ENCODE data around the gene FRMD8.

DNA sequence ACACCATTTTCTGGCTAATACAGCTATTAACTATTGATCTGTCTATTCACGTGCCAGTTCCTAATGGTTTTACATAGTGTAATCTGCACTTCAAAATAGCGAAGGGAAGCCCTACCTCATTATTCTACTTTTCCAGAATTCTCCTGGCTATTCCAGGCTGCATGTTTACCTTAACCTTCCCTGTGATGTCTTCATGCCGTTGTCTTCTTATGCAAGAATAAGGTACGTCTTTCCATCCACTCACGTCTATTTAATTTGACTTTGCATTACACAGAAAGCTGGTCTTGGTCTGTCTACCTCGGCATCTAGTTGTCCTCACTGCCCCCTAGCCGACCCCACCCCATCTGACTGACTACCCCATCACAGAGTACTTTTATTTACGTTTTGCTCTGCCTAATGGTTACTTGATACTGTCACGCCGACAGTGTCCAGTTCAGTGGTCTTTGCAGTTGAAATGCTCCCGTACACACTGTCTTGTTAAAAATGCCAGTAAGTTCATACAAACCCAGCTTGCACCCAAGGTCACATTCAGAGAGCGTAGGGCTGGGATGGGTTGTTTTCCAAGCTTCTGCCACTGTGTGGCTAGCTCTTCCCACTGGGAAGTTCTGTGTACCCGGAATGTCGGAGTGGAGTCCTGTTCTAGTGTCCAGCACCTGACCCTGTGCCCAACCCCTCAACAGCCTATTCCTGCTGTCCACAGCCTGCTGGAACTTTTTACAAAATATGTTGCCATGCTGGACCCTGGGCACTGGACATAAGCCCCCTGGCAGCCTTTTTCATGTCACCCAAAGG is 51.2 kb downstream of the FRMD8 start:
- no peak for TF ChIP-seq MAX (IDR thresholded peaks at IDR 0.05)
- TF ChIP-seq TEAD4 (IDR thresholded peaks at IDR 0.05): no peak
- TF ChIP-seq RAD21 (IDR thresholded peaks at IDR 0.05; ENCODE audit: low read depth): no peak
- TF ChIP-seq CREB1 (IDR thresholded peaks at IDR 0.05; ENCODE audit: low read depth): no peak
- TF ChIP-seq EP300 (IDR thresholded peaks at IDR 0.05; ENCODE audit: borderline replicate concordance): no peak
- TF ChIP-seq, protein P1, sequence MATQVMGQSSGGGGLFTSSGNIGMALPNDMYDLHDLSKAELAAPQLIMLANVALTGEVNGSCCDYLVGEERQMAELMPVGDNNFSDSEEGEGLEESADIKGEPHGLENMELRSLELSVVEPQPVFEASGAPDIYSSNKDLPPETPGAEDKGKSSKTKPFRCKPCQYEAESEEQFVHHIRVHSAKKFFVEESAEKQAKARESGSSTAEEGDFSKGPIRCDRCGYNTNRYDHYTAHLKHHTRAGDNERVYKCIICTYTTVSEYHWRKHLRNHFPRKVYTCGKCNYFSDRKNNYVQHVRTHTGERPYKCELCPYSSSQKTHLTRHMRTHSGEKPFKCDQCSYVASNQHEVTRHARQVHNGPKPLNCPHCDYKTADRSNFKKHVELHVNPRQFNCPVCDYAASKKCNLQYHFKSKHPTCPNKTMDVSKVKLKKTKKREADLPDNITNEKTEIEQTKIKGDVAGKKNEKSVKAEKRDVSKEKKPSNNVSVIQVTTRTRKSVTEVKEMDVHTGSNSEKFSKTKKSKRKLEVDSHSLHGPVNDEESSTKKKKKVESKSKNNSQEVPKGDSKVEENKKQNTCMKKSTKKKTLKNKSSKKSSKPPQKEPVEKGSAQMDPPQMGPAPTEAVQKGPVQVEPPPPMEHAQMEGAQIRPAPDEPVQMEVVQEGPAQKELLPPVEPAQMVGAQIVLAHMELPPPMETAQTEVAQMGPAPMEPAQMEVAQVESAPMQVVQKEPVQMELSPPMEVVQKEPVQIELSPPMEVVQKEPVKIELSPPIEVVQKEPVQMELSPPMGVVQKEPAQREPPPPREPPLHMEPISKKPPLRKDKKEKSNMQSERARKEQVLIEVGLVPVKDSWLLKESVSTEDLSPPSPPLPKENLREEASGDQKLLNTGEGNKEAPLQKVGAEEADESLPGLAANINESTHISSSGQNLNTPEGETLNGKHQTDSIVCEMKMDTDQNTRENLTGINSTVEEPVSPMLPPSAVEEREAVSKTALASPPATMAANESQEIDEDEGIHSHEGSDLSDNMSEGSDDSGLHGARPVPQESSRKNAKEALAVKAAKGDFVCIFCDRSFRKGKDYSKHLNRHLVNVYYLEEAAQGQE (IDR thresholded peaks at IDR 0.05; ENCODE audit: low read depth): no peak
- TF ChIP-seq FOXM1 (IDR thresholded peaks at IDR 0.05; ENCODE audit: borderline replicate concordance, low read depth): no peak
- TF ChIP-seq TCF12 (IDR thresholded peaks at IDR 0.05; ENCODE audit: low read depth): no peak
